Progenitor cell of endocrine pancreas (in vitro differentiated cells): ENCODE measurements around the gene CUL2. TPM values are rescaled to one million over a fixed set of nuclear protein-coding genes. Genes with fewer than 3 reads are reported as not detected.

Experiments
- DNase-seq: peaks from one replicate; pipeline ENCODE4 v3.0.0; 2021; ENCODE audit warnings: low spot score; ENCODE audit not compliant: unreplicated experiment
- H3K27ac Mint-ChIP-seq: 2 replicates; pipeline ENCODE4 v1.8.0; 2021; ENCODE audit warnings: mild to moderate bottlenecking, moderate library complexity, mixed read lengths
- H3K27me3 Mint-ChIP-seq: 2 replicates; pipeline ENCODE4 v1.8.0; 2021; ENCODE audit warnings: mixed read lengths
- H3K36me3 Mint-ChIP-seq: 2 replicates; pipeline ENCODE4 v1.8.0; 2022; ENCODE audit warnings: mixed read lengths; ENCODE audit not compliant: insufficient read depth
- H3K4me1 Mint-ChIP-seq: 2 replicates; pipeline ENCODE4 v1.8.0; 2021; ENCODE audit warnings: low read depth, mixed read lengths
- H3K4me3 Mint-ChIP-seq: 2 replicates; pipeline ENCODE4 v1.8.0; 2021; ENCODE audit warnings: low read depth, mild to moderate bottlenecking, moderate library complexity, mixed read lengths
- H3K9me3 Mint-ChIP-seq: 2 replicates; pipeline ENCODE4 v1.8.0; 2021; ENCODE audit warnings: low read depth, mixed read lengths
- CTCF ChIP-seq: fragments of 200-600 bp; sonication (generic); IDR thresholded peaks from one replicate; pipeline ENCODE4 v1.5.0; 2021; ENCODE audit warnings: antibody characterized with exemption, mild to moderate bottlenecking; ENCODE audit not compliant: unreplicated experiment
- long read RNA-seq: library from polyadenylated mRNA; unstranded; transcript quantifications from one replicate; pipeline ENCODE4 v2.0.0, GENCODE V29; 2020
- total RNA-seq: library from RNA; stranded (reverse); gene quantifications from 2 replicates; pipeline ENCODE4 v1.2.1, GENCODE V29; 2021

Gene CUL2
- 36.2 and 38.1 TPM in 2 replicates for total RNA-seq
- long read RNA-seq, full-length matches to known transcripts = 82 of 116 reads
- long read RNA-seq, partial matches to known transcripts = 27 of 116 reads
- long read RNA-seq, other reads (novel, unspliced or antisense) = 7 of 116 reads

DNA sequence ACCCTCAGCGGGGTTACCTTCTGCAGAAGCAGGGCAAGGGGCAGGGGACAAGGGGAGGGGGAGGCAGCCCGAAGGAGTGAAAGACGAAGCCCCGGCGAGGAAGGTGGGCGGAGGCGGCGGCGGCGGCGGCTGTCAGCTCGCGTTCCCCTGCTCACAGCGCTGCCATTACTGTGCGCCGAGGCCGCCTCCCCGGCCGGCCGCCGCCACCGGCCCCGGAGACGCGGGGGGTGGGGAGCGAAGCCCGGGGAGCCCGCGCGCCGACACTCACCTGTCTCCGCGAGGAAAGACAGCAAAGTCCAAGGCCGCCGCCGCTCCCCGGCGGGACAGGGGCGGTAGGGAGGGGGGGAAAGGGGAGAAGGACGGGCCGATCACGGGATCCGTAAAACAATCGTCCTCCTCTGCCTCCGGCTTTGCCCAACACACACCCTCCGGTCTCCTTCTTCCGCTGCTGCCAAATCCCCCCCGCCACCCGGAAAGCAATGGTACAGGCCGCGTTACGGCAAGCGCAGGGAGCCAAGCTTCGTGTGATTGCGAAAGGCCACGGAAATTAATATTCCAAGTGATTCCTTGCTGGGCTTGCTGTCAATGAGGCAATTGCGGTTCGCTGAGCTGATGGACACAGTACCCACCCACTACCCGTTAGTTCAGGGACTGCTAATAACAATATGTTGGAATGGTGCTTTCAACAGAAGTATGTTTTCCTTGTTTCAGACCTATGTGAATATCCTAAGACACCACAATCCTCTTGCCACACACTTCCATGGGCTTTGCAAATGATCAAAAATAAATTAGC, at the start of gene CUL2:
CUL2 (minus strand) TSS at position 180 of the 793 bp plus-strand sequence. CDS start 19,024 bp downstream, outside the sequence.
- Mint-ChIP-seq H3K4me3 (peak within 1 kb of the TSS; percentile 92), H3K9me3 (peaks cover 4% of the 10 kb centered on the region), H3K4me1 (peaks cover 32% of the 10 kb centered on the region), H3K36me3 (peaks cover 9% of the 10 kb centered on the region), H3K27me3 (no peaks in the 10 kb centered on the region), H3K27ac (peak within 1 kb of the TSS; percentile 97)
- peak; percentile 81 for DNase-seq
- no peak for TF ChIP-seq CTCF

DNA sequence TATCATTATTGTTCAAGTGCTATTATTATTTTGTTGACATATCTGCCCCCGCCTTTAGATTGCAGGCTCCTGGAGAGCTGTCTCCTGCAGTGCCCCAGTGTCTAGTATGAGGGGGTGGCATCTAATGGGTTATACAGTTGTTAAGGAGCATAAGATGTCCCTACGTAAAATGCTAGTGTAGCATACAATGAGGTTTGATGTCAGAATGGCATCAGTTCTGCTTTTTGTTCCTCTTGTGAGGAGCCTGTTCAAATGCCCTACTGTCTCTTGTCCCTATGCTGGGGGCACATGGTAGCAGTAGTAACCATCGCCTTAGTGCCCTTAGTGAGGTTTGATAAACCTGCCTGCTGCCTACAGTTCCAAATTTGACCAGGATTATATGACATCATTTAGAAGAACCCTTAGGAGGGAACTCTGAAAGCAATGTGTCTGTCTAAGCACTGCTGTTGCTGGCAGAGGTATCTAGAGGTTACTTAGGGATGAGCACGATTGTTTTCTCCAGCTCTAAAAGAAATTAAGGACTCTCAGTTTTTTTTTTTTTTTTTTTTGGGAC, 46.2 kb upstream of the CUL2 start:
- H3K36me3 Mint-ChIP-seq = no peaks in the 10 kb centered on the region
- H3K27ac Mint-ChIP-seq = no peak overlapping the region
- H3K4me1 Mint-ChIP-seq = no peaks in the 10 kb centered on the region
- TF ChIP-seq CTCF = no peak
- H3K9me3 Mint-ChIP-seq = no peaks in the 10 kb centered on the region
- H3K27me3 Mint-ChIP-seq = no peaks in the 10 kb centered on the region
- no peak overlapping the region for H3K4me3 Mint-ChIP-seq
- DNase-seq = no peak

DNA sequence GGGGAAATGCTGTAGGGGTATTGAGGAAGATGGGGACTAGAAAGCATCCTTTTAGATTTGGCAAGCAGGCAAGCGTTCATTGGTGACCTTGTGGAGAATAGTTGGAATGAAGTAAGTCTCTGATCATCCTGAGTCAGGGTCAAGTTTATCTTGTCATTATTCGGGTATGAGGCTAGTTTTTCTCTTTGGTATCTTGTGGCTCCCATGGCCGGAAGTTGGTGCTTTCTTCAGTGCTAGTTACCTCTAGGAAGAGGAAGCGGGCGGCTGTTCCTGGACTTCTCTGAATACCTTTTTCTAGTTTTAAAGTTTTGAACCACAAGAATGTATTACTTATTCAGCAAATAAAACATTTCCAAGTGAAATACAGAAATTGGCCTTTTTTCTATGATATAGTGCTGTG, 45.7 kb upstream of the CUL2 start:
- H3K27ac Mint-ChIP-seq = peak overlapping the region; percentile 53
- no peaks in the 10 kb centered on the region for H3K36me3 Mint-ChIP-seq
- DNase-seq = no peak
- no peaks in the 10 kb centered on the region for H3K27me3 Mint-ChIP-seq
- no peaks in the 10 kb centered on the region for H3K4me1 Mint-ChIP-seq
- no peak for TF ChIP-seq CTCF
- H3K9me3 Mint-ChIP-seq = no peaks in the 10 kb centered on the region
- H3K4me3 Mint-ChIP-seq = no peak overlapping the region

- Mint-ChIP-seq H3K36me3 (no peaks in the 10 kb centered on the region), H3K9me3 (no peaks in the 10 kb centered on the region), H3K27me3 (no peaks in the 10 kb centered on the region), H3K27ac (no peak overlapping the region), H3K4me1 (peaks cover 6% of the 10 kb centered on the region), H3K4me3 (no peak overlapping the region)
- DNase-seq = no peak
- no peak for TF ChIP-seq CTCF
Observed at GRCh38 chr10:35133586-35133985, 43.4 kb upstream of the CUL2 start.

DNA sequence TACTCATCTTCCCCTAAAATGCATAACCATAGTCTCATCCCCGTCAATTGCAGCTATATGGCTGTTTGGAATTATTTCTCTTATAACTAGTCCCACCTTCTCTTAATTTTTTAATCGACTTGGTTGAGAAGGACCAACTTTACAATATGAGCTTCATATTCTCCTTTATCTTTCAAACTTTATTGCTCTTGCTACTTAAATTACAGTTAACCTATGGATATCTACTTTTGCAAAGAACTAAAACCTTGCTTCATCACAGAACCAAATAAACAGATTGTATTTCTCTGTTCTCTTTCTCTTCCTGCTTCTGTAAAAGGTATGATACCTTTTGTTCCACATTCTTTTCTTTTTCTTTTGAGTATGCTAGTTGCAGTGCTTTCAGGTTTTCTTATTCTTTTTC, 42.6 kb upstream of the CUL2 start:
- H3K27ac Mint-ChIP-seq = no peak overlapping the region
- no peak for TF ChIP-seq CTCF
- no peaks in the 10 kb centered on the region for H3K27me3 Mint-ChIP-seq
- no peak overlapping the region for H3K4me3 Mint-ChIP-seq
- peaks cover 8% of the 10 kb centered on the region for H3K4me1 Mint-ChIP-seq
- H3K36me3 Mint-ChIP-seq = peaks cover 2% of the 10 kb centered on the region
- no peaks in the 10 kb centered on the region for H3K9me3 Mint-ChIP-seq
- no peak for DNase-seq
